ENCODE results near the gene APLF. TPM values are rescaled to one million over a fixed set of nuclear protein-coding genes. Genes with fewer than 3 reads are reported as not detected.
A peak's percentile ranks its signal among the peaks of the same experiment; 100 is the strongest.
"Not testable (repeated sequence)": the region's sequence is repeated elsewhere in the genome, so short reads cannot be mapped to it uniquely, and the experiment has no call there.

The APLF gene
- total RNA-seq, 1 donor from 2014 or later: 3.8 TPM

DNA sequence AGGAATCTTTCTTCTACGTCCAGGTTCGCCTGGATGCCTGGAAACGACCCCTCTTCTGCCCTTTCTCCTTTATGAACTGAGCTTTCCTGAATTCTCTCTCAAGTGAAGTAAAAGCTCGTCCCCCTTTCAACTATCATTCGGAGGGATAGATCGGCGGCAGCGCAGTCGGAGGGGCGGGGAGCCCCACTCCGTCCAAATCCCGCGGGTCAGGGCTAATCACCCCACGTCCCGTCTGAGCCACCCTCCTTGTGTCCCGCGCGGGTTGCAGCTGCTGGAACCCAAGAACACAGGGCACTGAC is 658 bp upstream of the APLF start:
- ATAC-seq: peak; percentile 25

DNA sequence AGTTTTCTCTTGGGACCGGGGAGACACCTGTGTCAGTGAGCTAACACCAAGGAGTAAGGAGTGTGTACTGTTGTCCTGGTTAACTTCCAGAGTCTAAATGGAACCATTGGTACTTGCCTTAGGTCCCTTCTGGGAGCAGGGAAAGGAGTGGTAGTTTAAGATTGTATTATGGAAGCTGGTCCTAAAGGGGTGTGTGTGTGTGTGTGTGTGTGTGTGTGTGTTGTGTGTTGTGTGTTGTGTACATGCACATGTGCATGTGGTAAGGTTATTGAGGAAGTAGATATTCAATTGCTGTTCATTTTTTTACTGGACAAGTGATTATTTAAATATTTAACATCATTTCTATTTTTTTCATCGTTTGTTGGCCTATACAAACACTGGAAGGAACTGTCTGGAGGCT is 1.4 kb downstream of the APLF start:
- DNase-seq (ENCODE audit: missing footprints): no peak
- intact Hi-C loops (cut with DNase I): loop anchor here (5.0 kb wide), 1 partner anchor 248 kb away; no protein-coding TSS in a partner anchor
- ATAC-seq: no peak

More for the DNA sequence above, 658 bp upstream of the APLF start:
- no peak for DNase-seq (ENCODE audit: missing footprints)
- intact Hi-C loops (cut with DNase I): loop anchor here (5.0 kb wide), 1 partner anchor 251 kb away; no protein-coding TSS in a partner anchor

GRCh38 chr2:68469935-68470334 is 2.5 kb downstream of the APLF start:
- intact Hi-C loops (cut with DNase I): loop anchor here (5.0 kb wide), 1 partner anchor 247 kb away; no protein-coding TSS in a partner anchor
- DNase-seq (ENCODE audit: missing footprints): no peak
- no peak for ATAC-seq

DNA sequence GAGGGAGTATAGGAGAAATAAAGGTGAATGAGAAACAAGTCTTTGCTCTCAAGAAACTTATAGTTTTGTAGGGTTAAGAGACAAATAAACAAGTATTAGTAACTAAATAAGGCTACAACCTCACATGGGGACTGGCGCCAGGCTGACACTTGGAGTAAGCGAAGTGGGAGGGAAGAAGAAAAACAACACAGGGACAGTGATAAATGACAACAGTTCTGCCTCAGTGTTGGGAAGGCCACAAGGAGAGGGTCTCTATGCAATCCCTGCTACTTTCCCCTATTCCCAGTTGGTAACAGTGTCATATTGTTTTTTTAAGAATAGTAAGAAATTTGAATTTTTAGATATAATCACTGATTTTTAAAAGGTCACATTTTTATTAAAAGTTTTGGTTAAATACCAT is 4.0 kb downstream of the APLF start:
- ATAC-seq (no peak), DNase-seq (ENCODE audit: missing footprints) (no peak)
- intact Hi-C loops (cut with DNase I): no loop called here

GRCh38 chr2:68472796-68473414 is 5.5 kb downstream of the APLF start:
- no peak for ATAC-seq
- intact Hi-C loops (cut with DNase I): no loop called here
- no peak for DNase-seq (ENCODE audit: missing footprints)

DNA sequence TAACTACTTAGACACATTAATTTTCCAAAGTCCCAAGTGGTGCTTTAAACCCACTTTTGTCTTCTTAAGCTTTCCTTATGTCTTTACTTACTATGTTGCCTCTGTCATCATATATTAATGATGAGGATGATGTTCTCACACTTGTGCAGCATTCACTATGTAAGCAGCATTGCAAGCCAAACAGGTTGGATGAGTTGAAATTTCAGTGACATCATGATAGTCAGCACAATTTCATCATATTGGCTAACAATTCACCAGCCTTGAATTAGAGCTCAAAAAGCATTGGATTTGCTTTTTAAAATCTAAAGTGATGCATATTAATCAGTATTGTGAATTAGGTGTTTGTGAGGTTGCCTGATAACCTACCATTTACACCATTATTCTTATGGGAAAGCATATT is 7.7 kb downstream of the APLF start:
- DNase-seq (ENCODE audit: missing footprints): no peak
- intact Hi-C loops (cut with DNase I): no loop called here
- no peak for ATAC-seq

GRCh38 chr2:68475576-68475975 is 8.2 kb downstream of the APLF start:
- intact Hi-C loops (cut with DNase I): no loop called here
- ATAC-seq (no peak), DNase-seq (ENCODE audit: missing footprints) (no peak)

DNA sequence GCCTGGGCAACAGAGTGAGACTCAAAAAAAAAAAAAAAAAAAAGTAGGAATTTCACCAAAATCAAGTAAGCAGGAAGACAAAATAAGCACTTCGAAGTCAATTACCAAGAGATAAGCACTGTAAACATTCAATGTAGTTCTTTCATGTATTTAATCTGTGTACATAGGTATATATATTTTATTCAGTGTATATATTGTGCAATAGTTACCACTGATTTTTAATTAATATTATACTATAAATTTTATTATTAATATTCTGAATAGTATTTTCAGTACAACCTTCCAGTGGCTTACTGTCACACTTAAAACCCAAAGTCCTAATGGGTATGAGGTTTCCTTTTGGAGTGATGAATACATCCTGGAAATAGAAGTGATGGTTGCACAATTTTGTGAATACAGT is 9.1 kb downstream of the APLF start:
- intact Hi-C loops (cut with DNase I): no loop called here
- DNase-seq (ENCODE audit: missing footprints) (no peak), ATAC-seq (no peak)

DNA sequence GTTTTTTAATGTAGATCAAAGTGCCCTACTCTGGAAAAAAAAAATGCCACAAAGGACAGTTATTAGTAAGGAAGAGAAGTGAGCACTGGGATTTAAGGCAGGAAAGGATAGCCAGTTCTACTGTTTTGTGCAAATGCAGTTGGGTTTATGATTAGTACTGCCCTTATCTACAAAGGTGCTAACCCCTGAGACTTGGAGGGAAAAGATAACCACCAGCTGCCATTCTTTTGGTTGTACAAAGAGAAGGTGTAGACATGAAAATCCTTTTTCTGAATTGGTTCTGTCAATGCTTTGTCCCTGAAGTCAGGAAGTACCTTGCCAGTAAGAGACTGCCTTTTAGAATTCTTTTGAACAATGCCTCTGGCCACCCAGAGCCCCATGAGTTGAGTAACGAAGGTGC is 11.3 kb downstream of the APLF start:
- ATAC-seq (no peak), DNase-seq (ENCODE audit: missing footprints) (no peak)
- intact Hi-C loops (cut with DNase I): no loop called here

- intact Hi-C loops (cut with DNase I): no loop called here
- no peak for ATAC-seq
- DNase-seq (ENCODE audit: missing footprints): no peak
Observed at GRCh38 chr2:68482296-68482820, 15.0 kb downstream of the APLF start.

GRCh38 chr2:68483011-68483410 is 15.6 kb downstream of the APLF start:
- no peak for DNase-seq (ENCODE audit: missing footprints)
- ATAC-seq: no peak
- intact Hi-C loops (cut with DNase I): no loop called here

DNA sequence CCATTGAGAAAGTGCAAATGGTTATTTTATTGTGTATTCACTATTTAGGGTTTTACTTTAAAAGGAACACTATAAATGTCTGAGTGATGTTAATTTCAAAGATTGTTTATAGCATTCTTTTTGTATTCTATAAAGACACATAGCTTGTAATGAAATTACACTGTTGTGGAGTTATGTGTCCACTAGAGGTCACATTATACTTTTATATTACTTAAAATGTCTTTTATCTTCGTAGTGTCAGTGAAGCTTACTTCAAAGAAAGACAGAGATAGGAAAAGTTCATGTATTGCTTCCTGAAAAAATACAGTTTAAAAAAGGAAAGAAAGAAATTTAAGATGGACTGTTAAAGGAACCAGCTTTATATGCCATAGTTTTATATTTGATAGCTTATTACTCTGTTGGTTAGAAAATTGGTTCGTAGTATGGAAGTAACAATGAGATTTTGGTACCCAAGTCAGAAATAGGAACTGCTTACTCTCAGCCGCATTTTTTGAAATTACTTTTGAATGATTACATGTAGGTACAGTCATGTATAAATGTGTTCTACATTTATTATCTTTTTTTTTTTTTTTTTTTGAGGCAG is 20.5 kb downstream of the APLF start:
- DNase-seq (ENCODE audit: missing footprints) (no peak), ATAC-seq (no peak)
- intact Hi-C loops (cut with DNase I): loop anchor here (2.0 kb wide), 1 partner anchor 107 kb away; no protein-coding TSS in a partner anchor

DNA sequence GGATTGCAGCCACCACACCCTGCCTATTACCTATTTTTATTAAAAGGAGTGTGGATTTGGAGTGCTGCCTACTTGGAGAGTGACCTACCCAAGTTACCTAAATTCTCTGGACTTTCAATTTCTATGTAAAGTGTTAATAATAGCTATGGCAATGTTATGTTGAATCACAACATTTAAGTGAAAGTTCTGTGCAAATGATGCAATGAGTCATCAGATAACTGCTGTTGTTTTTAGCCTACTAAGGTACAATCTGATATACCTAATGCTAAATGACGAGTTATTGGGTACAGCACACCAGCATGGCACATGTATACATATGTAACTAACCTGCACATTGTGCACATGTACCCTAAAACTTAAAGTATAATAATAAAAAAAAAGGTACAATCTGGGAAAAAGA is 21.2 kb downstream of the APLF start:
- ATAC-seq; DNase-seq (ENCODE audit: missing footprints): not testable (repeated sequence)
- intact Hi-C loops (cut with DNase I): loop anchor here (2.0 kb wide), 1 partner anchor 106 kb away; no protein-coding TSS in a partner anchor

DNA sequence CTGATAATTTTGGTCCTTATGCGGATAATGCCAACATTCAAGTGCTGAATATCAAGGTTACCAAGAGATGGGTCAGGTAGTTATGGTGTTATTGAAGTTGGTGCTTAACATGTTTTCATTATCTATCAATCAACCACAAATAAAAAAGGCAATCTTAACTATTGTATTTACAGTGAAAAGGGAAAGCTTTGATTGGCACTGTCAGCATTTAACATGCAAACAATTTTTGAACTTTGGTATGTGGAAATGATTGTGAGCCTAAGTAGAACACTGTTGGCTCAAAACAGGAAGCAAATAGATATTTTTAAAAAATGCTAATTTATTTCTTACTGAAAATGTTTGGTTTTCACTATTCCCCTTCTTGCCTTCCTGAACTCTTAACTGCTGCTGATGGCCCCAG is 21.9 kb downstream of the APLF start:
- DNase-seq (ENCODE audit: missing footprints) (no peak), ATAC-seq (no peak)
- intact Hi-C loops (cut with DNase I): loop anchor here (2.0 kb wide), 1 partner anchor 106 kb away; no protein-coding TSS in a partner anchor

DNA sequence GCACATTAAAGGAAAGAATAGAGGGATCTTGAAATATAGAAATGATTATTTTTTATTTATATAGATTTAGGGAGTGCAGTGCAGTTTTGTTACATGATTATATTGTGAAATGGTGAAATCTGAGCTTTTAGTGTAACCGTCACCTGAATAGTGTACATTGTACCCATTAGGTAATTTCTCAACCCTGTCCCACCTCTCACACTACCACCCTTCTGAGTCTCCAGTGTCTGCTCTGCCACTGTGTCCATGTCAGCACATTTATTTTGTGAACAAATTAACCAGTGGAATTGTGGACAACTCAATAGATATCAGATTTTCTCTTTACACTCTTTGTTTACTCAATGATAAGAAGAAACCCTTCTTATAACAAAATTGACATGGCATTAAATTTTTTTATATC is 24.2 kb downstream of the APLF start:
- intact Hi-C loops (cut with DNase I): no loop called here
- DNase-seq (ENCODE audit: missing footprints) (no peak), ATAC-seq (no peak)

DNA sequence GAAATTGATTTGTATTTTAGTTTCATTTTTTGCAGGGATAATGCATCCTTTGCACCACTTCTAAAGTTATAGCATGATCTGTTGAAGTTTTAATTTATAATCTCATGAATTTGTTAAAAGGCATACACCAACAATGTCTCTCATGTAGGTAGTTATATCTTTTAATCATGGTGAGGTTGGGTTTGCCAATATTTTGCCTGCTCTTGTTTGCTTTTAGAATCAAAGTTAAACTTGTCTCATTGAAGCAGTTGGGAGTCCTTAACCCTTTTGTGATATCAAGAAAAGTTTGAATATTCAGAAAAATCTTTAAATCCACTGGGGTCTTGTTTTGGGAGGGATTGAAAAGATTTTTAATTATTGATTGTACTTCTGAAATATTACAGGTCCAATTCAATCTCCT is 31.7 kb downstream of the APLF start:
- ATAC-seq: no peak
- intact Hi-C loops (cut with DNase I): no loop called here
- no peak for DNase-seq (ENCODE audit: missing footprints)

DNA sequence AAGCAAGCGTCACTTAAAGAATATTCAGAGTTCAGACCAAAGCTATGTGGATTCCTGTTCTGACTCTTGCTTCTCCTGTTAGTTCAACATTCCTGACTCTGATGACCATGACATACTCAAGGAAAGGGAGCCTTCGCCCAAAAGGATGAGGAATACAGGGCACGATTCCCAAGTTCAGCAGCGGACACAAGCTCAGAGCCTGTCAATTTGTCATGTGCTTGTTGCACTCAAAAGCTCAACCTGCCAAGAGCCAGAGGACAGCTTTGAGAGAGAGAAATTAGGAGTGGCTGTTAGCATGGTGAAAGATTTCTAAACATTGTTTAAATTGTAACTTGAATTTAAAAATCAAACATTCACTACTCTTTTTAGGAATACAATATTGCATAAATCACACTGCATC is 33.3 kb downstream of the APLF start:
- no peak for DNase-seq (ENCODE audit: missing footprints)

GRCh38 chr2:68501768-68502167 is 34.4 kb downstream of the APLF start:
- ATAC-seq (no peak), DNase-seq (ENCODE audit: missing footprints) (no peak)
- intact Hi-C loops (cut with DNase I): no loop called here

More for the DNA sequence above, 33.3 kb downstream of the APLF start:
- ATAC-seq: no peak
- intact Hi-C loops (cut with DNase I): no loop called here

DNA sequence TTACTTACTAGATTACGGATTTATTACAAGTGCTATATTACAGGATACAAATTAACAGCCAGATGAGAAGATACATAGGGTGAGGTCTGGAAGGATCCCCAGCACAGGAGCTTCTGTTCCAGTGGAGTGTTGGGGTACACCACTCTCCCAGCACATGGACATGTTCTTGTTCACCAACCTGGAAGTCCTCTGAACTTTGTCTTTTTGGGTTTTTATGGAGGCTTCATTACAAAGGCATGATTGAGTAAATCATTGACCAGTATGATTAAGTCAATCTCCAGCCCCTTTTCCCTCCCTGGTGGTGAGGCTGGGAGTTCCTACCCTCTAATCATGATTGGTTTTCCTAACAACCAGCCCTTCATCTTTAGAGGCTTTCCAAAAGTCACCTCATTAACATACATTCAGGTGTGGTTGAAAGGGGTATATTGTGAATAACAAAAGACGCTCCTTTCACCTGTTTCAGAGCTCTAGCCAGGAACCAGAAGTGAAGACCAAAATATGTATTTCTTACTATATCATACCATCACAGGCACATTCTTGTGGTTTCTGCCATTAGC is 38.3 kb downstream of the APLF start:
- intact Hi-C loops (cut with DNase I): no loop called here
- no peak for ATAC-seq
- no peak for DNase-seq (ENCODE audit: missing footprints)

GRCh38 chr2:68506170-68506569 is 38.8 kb downstream of the APLF start:
- ATAC-seq: no peak
- intact Hi-C loops (cut with DNase I): no loop called here

More at GRCh38 chr2:68506170-68506569, 38.8 kb downstream of the APLF start:
- no peak for DNase-seq (ENCODE audit: missing footprints)
